ENCODE data around the gene ALG11.

DNA sequence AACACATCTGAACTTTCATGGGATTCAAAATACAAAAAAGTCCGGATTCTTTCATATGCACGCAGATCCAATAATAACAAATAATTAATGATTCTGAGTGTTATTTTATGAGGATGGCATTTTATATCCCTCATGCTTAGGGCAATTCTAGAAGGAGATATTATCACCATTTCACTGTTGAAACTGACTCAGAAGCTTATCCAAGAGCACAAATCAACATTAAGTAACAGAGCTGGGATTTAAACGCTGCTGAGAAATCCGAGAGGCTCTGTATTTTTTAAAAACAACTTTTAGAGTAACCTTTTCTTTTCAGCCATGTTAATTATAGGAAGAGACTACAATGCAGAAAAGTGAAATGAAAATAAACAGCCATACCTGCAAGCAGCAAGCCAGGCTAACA is 31.3 kb upstream of the ALG11 start:
- TF ChIP-seq, protein P1, sequence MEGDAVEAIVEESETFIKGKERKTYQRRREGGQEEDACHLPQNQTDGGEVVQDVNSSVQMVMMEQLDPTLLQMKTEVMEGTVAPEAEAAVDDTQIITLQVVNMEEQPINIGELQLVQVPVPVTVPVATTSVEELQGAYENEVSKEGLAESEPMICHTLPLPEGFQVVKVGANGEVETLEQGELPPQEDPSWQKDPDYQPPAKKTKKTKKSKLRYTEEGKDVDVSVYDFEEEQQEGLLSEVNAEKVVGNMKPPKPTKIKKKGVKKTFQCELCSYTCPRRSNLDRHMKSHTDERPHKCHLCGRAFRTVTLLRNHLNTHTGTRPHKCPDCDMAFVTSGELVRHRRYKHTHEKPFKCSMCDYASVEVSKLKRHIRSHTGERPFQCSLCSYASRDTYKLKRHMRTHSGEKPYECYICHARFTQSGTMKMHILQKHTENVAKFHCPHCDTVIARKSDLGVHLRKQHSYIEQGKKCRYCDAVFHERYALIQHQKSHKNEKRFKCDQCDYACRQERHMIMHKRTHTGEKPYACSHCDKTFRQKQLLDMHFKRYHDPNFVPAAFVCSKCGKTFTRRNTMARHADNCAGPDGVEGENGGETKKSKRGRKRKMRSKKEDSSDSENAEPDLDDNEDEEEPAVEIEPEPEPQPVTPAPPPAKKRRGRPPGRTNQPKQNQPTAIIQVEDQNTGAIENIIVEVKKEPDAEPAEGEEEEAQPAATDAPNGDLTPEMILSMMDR (IDR thresholded peaks at IDR 0.05) = no peak
- no peak for TF ChIP-seq POLR2A (IDR thresholded peaks at IDR 0.05)

Data from ovary (tissue), 3 donors.